K562 (cell line): ENCODE data around the gene PYGB.

Experiments
- CTCF ChIP-seq, 3 experiments: IDR thresholded peaks in 2 of 3; conservative IDR thresholded peaks in 1 of 3; 2 replicates each; pipeline ENCODE4 v1.5.1; 2011 to 2012; ENCODE audit warnings: low read length in 3 of 3, mild to moderate bottlenecking in 3 of 3, control low read depth in 2 of 3, improper control_type of control experiment in 1 of 3, inconsistent platforms in 1 of 3, low read depth in 1 of 3, mixed read lengths in 1 of 3, moderate library complexity in 1 of 3; ENCODE audit not compliant: insufficient read depth in 2 of 3
- PATZ1 ChIP-seq: fragments of 250-450 bp; sonication (Bioruptor Pico); IDR thresholded peaks from 2 replicates; pipeline ENCODE4 v1.5.0; 2020; ENCODE audit warnings: mild to moderate bottlenecking, borderline replicate concordance
- PTBP1 ChIP-seq: fragments of 200-400 bp; formaldehyde crosslinking; IDR thresholded peaks from 2 replicates; pipeline ENCODE4 v1.6.1; 2017; ENCODE audit warnings: low read depth, low read length

GRCh38 chr20:25327521-25328235 lies 79.8 kb downstream of the PYGB start:
- TF ChIP-seq CTCF (IDR thresholded peaks at IDR 0.05 in 2 of 3, conservative IDR thresholded peaks at IDR 0.05 in 1 of 3; ENCODE audit: insufficient read depth in 2 of 3, low read depth in 1 of 3, low read length in 3 of 3) (no peak), PTBP1 (no peak), PATZ1 (CRISPR knock-in tag) (no peak)
